ENCODE measurements around the gene LARP1. TPM values are rescaled to one million over a fixed set of nuclear protein-coding genes. Genes with fewer than 3 reads are reported as not detected.
A peak's percentile ranks its signal among the peaks of the same experiment; 100 is the strongest.

The LARP1 gene
- total and polyA plus RNA-seq, 9 of the 15 experiments (the other 6 are each of a cell fraction or from before 2014, with no cell fraction given): 22.6 to 300 (median 92.0) TPM

GRCh38 chr5:154708207-154708606 is 47.0 kb upstream of the LARP1 start (continued):
- no peak for TF ChIP-seq ZNF764 (CRISPR knock-in tag; IDR thresholded peaks at IDR 0.05; ENCODE audit: low read depth)
- TF ChIP-seq DIDO1 (tag; IDR thresholded peaks at IDR 0.05; ENCODE audit: low read depth): no peak

GRCh38 chr5:154708846-154709245 is 46.3 kb upstream of the LARP1 start:
- Histone ChIP-seq H3K4me2 (ENCODE audit: insufficient read depth, low read length) (no peak overlapping the region), H3K9me3 (replicated peaks; ENCODE audit: control insufficient read depth, insufficient read depth, low read depth, low read length) (no peaks in the 10 kb centered on the region), H3K79me2 (ENCODE audit: control insufficient read depth, insufficient read depth, low read length) (no peaks in the 10 kb centered on the region), H2AFZ (ENCODE audit: low read depth, low read length) (no peak overlapping the region), H3K4me1 (replicated peaks in 1 of 2; ENCODE audit: control insufficient read depth in 2 of 2, insufficient read depth in 2 of 2, low read length in 2 of 2) (peaks cover 0 to 4% of the 10 kb centered on the region in 2 experiments; a peak in 1 of 5 replicates), H3K27me3 (ENCODE audit: control insufficient read depth in 2 of 2, insufficient read depth in 2 of 2, low read length in 2 of 2) (no peaks in the 10 kb centered on the region), H3K36me3 (ENCODE audit: control insufficient read depth, insufficient read depth, low read length) (no peaks in the 10 kb centered on the region), H3K9ac (ENCODE audit: insufficient read depth in 1 of 2, low read depth in 2 of 2, low read length in 2 of 2) (no peak overlapping the region), H3K4me3 (no peak overlapping the region), H3K9me1 (ENCODE audit: control insufficient read depth, insufficient read depth, low read length) (no peaks in the 10 kb centered on the region), H3K27ac (ENCODE audit: extremely low read depth, low read depth, low read length) (no peak overlapping the region), H4K20me1 (replicated peaks; ENCODE audit: control insufficient read depth, insufficient read depth, low read length) (no peaks in the 10 kb centered on the region)
- intact Hi-C loops (cut with micrococcal nuclease) (no loop called here), in situ Hi-C loops (cut with MboI) (no loop called here)
- FAIRE-seq: no peak
- ATAC-seq: no peak
- 51% methylated on average over 5 of the region's 5 CpGs for WGBS (ENCODE audit: insufficient coverage, low coverage, missing lambda C conversion rate)
- ChIA-PET CTCF (ENCODE audit: low intra/inter-chr PET ratio) (no interaction called here), POLR2A (interaction anchor here (0.9 kb wide), 1 partner anchor 12 kb away, joined by 4 read pairs; no protein-coding TSS in a partner anchor)
- TF ChIP-seq BHLHE40 (IDR thresholded peaks at IDR 0.05; ENCODE audit: low read length): 0 out of 2 replicates have a peak, but pooled peaks have one; percentile 5
- 0 out of 2 replicates have a peak, but pooled peaks have one; percentile 7 for TF ChIP-seq JUND (IDR thresholded peaks at IDR 0.05; ENCODE audit: borderline replicate concordance, low read depth, low read length)
- no peak for TF ChIP-seq JUND (tag; IDR thresholded peaks at IDR 0.05; ENCODE audit: borderline replicate concordance, low read depth, low read length)
- peak; percentile 43; the same call in 1 of the 2 replicates for TF ChIP-seq MAX (CRISPR knock-in tag; IDR thresholded peaks at IDR 0.05)
- no peak for TF ChIP-seq ZNF431 (CRISPR knock-in tag; IDR thresholded peaks at IDR 0.05)
- TF ChIP-seq USF1 (CRISPR knock-in tag; IDR thresholded peaks at IDR 0.05): 0 out of 2 replicates have a peak, but pooled peaks have one; percentile 7
- TF ChIP-seq ZNF551 (CRISPR knock-in tag; IDR thresholded peaks at IDR 0.05): no peak
- TF ChIP-seq NUFIP1 (IDR thresholded peaks at IDR 0.05; ENCODE audit: partially characterized antibody): no peak
- no peak for DNase-seq (ENCODE audit: extremely low read depth in 1 of 4, low spot score in 3 of 4)
- no TSS peak for BruUV-seq (replicated peaks)
